Amniotic stem cell (primary cell): ENCODE results near the gene FOXP1.

Experiments
- DNase-seq: peaks from one replicate; lab custom pipeline; 2025; lab: John Stamatoyannopoulos, UW

Gene FOXP1

DNA sequence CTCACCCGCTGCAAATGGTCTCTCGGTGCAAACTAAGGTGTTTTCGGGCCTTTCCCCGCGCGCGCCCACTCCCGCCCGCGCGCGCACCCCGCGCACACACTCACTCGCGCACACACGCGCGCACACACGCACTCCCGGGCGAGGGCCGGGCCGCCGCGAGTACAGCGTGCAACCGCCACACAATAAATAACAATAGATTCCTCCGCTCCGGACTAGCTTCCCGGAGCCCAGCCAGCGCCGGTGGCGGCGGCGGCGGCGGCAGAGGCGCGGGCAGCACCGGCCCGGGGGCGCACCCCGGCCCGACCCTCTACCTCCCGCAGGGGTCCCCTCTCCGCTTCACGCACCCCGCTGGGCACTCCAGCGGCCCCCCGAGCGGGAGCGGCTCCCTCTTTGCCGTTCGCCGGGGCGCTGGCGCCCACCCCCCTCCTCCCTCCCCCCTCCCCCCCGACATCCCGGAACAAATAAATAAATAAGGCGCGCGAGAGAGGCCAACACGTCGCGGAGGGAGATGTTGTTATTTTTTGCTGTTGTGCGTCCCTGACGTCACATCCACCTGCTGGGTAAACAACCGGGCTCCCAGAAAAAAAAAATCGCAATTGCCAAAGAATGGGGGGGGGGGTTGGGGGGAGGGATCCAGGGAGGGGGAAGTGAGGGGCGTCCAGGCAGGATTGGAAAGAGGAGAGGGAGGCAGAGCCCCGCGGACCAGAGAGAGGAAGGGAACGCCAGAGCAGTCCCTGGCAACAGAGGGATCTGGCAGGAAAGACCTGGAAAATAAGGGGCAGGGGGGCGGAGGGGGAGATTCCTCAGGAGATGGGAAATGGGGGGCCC, at the start of gene FOXP1:
TSS of gene FOXP1 (minus strand) at position 163 of the 828 bp plus-strand sequence. CDS start 385,347 bp downstream, outside the sequence.
- DNase-seq = peak; percentile 63

DNA sequence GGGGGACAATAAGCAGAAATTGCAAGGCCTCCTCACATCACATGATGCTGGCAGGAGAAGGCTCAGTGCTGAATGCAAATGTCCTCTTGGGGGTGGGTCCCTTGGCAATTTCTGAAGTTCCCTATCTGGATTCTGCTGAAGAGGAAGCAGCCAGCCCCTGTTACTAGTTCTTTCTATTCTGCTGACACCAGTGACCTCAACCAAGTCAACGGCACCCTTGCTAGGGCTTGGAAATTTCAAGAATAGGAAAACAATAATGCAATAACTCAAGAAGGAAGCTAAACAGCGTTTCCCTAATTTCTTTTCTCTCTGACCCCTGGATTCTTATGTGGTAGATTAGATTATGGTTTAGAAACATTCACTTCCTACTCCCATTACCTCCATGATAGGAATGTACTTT, 46.2 kb upstream of the FOXP1 start:
- no peak for DNase-seq

DNA sequence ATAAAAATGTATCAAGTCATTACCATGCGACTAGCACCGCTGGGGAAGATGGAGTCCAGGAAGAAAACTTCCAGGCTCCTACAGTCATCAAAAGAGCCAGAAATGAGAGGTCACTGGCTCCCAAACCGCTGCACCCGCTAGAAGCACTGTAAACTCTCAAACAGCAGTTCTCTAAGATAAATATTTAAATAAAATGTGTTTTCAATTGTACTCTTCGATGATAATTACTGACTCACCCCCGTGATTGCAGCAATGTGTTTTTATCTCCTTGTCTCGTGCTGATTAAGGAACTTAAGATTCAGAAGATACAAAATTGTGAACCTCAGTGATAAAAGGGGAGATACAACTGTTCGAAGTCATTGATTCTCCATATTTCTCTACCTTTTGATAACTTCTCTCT, 45.8 kb upstream of the FOXP1 start:
- peak; percentile 10 for DNase-seq

DNA sequence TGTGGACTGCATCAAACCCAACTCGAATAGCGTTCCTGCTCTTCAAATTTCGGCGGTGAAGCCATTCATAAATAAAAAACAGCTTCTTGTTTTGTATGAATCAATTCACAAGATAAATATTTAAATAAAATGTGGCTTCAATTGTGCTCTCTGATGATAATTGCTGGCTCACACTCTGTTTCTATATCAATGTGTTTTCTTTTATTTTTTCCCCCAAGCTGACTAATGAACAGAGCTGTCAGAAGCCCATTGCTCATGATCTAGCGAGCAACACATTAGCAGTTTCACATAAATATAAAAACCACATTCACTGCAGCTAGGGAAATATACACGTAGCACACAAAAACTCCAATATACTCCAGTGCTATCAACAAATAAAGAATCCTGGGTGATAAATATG, 45.0 kb upstream of the FOXP1 start:
- DNase-seq = no peak

DNA sequence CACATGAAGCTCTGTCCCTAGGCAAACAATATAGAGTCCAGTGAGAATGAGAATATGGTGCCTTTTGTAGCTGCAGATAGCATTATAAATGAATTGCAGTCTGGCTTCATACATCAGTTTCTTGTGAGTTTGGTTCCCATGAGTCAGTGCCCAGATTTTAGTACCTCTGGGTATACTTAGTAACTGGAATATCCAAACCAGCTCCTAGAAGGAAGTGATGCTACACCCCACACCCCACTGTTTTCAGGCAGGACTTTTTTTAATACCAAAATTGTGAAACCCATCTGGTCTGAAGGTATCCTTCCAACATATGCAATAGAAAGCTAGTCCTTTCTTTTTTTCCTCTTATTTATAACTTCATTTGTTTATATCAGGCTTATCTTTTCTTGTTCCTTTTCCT, 42.1 kb upstream of the FOXP1 start:
- no peak for DNase-seq

DNA sequence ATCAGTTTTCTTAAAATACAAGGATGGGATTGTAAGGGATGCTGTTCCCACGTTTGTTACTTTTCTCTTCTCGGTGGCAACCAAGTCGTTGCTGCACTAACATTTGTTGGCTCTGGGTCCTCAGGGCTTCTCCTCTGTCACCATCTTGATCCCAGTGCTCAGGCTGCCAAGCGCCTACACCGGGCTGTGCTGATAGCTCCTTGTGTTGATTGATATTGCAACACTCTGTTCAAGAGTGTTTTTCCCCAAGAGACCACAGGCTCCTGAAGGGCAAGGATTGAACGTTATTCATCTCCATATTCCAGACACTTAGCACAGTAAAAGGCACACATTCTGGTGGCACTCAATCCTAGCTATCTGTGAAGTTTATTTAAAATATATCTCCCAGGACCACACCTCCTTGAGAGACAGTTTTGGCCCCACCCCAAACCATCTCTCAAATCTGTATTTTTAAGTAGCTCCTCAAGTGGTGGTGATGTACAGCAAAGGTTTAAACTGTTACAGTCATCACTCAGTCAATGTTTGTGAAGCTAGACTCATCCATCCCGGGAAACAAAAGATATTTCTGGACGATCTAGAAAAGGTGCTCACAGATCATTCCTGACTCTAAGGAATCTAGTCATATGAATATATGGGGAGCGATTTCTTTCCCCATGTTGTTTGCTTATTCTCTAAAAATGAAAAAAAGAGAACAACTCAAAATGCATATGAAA, 38.5 kb upstream of the FOXP1 start:
- DNase-seq = no peak

DNA sequence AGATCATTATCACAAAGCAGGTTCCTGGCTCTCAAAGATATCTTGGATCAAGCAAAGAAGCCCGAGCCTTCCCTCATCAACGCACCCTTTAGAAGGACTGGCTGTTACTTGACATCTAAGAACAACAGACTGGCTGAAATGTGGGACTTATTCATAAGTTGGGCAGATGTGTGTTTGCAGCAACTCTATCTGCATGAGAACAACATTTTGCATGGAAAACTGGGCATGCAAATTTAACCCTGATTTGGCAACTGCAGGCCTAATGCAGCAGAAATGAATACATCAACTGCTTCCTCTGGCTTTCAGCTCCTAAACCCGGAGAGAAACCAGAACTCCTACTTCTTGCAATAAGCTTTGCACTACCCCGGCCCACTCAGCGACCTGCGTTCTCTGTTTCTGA, 35.0 kb upstream of the FOXP1 start:
- DNase-seq = no peak

DNA sequence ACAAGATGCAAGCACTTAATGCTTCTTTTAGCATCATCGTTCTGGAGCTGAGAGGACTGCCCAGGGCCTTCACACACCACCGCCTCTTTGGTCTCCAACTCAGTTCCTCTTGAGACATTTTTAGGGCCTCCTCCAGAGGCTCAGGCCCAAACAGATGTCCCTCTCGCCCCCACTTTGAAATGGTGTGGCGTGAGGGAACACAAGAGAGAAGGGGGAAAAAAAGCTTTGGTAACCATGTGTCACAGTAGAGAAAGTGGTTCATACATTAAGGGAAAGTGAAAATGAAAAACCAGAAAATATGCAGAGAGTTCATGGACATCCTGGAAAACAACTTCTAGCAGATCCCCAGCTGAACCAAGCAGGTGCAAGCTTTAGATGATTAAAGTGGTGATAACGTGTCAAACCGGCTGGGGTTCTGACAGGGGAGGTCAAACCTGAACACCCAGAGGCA, 33.1 kb upstream of the FOXP1 start:
- no peak for DNase-seq

DNA sequence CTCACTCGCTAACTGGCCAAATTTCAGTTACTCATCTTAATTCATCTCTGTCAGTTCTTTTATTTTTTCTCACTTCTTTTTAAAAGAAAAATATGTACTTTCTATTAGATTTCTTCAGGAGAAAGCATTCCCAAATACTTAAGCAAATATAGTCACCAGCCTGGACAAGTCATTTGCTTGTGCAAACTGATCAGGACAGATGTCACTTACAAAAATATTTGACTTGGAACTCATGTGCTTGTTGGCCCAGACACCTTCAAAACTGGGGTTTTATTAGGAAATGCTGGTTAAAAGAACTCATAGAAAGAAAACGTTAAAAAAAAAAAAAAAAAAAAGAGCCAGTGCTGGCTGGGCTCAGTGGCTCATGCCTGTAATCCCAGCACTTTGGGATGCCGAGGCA, 31.3 kb upstream of the FOXP1 start:
- DNase-seq = no peak

DNA sequence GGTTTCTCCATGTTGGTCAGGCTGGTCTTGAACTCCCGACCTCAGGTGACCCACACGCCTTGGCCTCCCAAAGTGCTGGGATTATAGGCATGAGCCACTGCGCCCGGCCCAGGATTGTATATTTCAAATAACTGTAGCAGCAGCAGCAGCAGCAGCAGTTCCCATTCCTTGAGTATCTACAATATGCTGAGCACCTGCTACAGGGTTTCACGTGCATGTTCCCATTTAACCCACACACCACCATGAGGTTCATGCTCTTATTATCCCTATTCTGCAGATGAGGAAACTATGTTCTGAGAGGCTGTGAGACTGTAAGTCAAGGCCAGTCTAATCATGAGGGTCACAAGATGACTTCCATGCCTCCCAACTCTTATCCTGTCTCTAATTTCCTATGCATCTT, 30.9 kb upstream of the FOXP1 start:
- DNase-seq = no peak

DNA sequence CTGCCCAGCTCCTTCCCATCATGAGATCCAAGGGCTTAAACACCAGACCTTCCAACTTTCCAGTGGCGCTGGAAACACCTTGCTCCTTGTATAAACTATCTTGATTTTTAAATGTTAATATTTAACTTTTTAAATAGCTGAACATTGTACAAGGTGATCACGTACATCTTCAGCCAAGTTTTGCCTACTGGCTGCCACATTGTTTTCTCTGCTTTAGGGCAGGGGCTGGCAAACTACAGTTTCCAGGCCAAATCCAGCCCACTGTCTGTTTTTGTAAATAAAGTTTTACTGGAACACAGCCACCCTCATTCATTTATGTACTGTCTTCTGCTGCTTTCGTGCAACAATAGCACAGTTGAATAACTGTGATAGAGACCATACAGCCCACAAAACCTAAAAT, 27.6 kb upstream of the FOXP1 start:
- DNase-seq = no peak

DNA sequence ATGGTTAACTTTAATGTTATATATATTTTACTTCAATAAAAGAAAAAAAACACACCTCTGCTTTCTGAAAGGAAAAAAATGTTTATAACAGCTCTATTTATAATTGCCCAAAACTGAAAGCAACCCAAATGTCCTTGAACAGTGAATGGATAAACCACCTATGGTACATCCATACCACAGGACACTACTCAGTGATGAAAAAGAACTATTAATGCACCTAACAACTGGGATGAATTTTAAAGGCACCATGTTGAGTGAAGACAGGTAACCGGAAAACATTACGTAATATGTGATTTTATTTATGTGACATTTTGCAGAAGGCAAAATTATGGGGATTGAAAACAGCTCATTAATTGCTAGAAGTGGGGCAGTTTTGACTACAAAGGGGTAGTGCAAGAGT, 23.8 kb upstream of the FOXP1 start:
- DNase-seq = no peak

DNA sequence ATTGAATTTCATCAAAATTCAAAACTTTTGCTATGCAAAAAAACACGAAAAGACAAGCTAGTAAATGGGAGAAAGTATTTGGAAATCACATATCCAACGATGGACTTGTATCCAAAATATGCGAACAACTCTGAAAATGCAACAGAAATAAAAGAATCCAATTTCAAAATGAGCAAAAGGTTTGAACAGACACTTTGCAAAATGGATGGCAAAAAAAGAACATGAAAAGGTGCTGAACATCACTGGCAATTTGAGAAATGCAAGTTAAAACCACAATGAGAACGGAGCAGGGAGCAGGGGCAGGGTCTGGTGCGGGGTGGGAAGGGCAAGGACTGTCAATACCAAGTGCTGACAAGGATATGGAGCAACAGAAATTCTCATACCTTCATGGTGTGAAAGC, 23.1 kb upstream of the FOXP1 start:
- DNase-seq = no peak

DNA sequence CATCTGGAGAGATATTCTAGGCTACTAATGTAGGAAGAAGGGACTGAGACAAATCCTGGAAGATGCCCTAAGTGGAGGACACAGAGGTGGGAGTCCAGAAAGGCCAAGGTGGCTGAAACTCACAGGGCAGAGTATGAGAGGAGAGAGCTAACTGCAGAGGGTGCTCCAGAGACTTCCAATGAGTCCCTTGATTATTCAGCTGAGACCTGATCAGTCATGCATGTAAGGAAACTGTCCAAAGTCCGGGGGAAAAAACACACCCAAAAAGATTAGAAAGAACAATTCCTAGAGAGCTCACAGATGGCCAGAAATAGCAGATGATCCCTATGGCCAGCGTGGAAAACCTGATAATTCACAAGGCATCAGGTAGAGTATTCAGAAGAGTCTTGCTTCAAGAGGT, 18.7 kb upstream of the FOXP1 start:
- DNase-seq = no peak

DNA sequence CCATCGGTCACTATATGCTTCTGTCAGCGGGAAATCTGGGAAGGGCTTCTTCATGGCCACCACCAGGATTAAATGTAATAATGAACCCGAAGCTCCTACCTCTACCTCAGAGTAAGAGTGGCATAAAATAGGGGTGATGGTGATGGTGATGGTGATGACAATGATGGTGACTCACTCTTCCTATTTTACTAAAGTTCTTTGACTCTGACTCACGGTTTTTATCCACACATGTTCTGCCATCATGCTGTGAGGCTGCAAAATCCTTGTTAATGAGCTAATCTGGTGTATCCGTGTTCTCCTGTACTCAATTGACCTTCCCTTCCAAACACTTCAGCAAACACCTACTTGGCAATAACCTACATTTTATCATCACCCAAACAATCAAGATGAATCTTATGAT, 18.3 kb upstream of the FOXP1 start:
- DNase-seq = no peak

DNA sequence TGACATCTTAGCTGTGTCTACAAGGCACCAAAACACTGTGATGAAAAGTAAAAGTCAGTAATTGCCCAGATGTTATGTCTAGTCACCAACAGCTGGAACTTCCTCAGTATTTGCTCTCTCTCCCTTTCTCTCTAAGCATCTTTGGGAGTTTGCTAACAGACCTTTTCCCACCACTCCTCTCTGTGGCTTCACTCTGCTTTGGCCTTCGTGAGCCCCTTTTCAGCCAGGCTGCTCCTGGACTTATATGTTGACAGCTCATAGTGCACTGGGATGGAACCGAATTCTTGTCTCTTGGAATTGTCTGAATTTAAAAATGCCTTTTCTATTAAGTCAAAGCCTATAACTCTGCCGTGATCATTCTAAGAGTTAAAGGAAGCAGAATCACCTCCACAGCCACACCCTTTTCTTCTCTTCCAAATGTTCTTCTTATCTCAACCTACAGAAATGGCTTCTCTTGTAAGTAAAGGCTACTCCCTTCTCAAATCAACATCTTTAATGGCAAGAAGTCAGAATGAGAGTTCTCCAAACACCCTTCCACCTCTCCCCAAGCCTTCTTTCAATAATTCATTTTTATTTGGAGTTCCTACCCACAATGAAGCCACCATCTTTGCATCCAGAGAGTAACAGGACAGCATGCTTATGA, 17.2 kb upstream of the FOXP1 start:
- no peak for DNase-seq

DNA sequence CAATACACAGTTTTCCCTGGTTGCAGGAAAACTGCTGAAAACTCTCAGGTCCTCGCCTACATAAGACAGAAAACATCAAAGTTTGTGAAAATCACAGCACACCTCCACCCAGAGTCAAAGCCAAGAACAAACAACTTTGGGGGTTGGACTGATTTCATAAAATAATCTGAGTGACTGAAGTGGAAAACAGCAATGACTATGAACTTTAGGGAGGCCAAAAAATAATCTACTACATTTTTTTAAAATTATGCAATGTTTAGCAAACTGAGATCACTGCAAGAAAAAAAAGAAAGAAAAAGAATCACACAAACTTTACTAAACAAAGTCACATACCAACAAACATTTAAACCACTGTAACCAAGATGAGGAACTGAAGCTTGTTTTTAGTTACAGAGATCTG, 15.9 kb upstream of the FOXP1 start:
- no peak for DNase-seq

DNA sequence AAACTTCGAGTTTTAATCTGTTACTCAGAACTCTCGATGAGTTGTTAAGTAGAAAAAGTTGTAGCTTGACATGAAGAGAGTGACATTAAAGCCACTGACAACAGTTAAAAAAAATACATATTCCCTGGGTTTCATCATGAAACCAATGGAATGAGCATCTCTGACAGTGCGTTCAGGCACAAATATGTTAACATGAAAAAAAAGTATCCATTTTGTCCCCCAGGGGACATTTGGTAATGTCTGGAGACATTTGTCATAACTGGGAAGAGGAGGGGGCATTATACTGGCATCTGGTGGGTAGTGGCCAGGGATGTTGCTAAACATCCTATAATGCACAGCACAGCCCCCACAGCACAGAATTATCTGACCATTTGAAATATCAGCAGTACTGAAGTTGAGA, 14.8 kb upstream of the FOXP1 start:
- no peak for DNase-seq

DNA sequence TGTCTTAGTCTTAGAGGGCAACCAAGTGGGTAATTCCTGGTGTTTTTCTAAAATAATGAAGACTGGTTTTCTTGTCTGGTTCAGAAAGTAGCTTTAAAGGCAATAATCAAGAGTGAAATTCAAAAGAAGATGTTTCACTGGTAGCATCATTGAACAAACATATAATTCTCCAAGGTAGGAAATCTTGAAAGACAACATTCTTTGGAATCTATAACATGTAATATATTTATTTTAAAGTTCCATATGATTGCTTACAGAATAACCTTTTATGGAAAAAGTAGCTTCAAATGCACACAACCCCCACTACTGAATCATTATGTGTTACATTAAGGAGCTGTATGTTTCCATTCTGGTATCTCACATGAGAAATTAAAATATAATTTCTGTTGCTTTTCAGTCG, 13.8 kb upstream of the FOXP1 start:
- no peak for DNase-seq

DNA sequence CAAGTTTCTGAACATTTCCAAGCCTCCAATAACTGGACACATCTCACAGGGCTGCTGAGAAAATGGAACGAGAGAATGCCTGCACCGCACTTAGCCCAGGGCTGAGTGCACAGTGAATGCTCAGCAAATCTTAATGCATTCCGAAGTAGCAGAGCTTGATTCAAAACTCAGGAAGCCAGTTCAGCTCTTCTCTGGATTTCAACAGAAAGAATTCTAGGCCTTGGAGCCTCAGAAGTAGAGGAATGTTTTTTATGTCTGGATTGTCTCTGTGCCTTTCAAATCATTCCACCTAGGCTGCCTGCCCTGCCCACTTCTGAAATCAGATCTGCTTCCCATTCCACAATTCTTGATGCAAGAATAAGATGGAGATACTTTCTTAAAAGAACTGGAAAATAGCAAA, 9.6 kb upstream of the FOXP1 start:
- DNase-seq = no peak

DNA sequence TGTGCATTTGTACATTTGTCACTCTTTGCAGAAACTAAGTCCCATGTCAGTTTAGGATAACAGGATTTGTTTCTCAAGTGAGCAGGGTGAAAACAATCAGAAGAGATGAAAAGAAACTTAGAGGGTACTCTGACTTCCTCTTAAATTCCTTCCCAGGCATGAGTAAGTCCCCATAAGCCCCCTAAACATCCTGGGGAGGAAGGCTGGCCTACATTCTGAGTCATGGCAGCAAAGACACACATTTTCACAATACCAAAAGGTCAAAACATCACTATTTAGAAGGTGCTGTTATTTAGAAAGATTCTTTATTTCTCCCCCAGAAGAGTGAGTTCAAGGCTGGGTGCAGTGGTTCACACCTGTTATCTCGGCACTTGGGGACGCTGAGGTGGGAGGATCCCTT, 7.6 kb upstream of the FOXP1 start:
- no peak for DNase-seq

DNA sequence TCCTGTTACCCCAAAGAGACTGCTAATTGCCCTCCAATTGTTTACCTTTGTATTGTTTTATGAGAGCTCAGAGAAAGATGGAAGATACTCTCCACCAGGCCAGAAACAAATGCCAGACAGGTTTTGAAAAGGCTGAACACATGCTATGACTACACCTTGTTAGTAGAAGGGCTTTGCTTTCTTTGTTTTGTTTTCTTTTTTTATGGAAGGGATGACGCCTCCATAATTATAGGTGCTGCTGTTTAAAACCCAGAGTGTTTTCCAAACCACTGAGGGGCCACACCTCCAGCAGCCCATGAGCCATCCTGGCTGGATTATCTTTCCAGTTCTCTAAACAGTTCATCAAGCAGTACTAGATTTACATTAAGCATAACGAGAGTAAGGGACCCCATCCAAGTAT, 5.6 kb upstream of the FOXP1 start:
- no peak for DNase-seq

DNA sequence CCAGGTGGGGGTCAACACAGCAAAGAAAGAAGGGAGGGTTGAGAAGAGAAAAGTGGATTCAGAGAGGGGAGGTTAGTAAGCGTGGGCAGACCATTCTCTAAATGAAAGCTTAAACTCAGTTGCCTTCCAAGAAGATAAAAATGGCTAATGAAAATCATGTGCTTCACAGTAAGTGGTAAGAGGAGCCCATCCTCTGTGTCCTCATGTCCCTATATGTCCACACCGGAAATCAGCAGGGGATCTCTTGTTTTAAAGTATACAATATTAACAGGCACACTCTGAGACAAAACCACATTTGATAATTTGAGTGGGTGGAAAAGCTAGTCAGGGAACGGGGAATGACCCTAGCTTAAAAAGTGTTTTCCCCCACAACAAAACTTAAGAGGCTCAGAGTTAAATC, 4.4 kb upstream of the FOXP1 start:
- DNase-seq = no peak
